Left colon (tissue), 2 donors: ENCODE measurements around the gene SLC37A1. TPM values are rescaled to one million over a fixed set of nuclear protein-coding genes. Genes with fewer than 3 reads are reported as not detected.

Source experiments
- ATAC-seq: fragments of 200-7000 bp; cut with Tn5 transposase; one replicate; pipeline ENCODE4 v1.9.1; 2020; ENCODE audit warnings: mild to moderate bottlenecking, moderate library complexity
- DNase-seq, 2 donors: peaks; one replicate each; pipeline ENCODE4 v3.0.0-alpha.2; 2020
- intact Hi-C, 2 donors: fragments of 100-400 bp; cut with DNase I in 1 of 2; cut with micrococcal nuclease in 1 of 2; formaldehyde crosslinking; loops; one replicate each; pipeline versions ENCODE4 v1.11.2 to v1.14.0; 2022; cut with DNase I, micrococcal nuclease
- total RNA-seq, 2 donors: library from RNA; stranded (reverse); fragmentation: NEBNext Ultra II Directional; extraction: Animal tissue kit (Norgen Biotek cat#: 25700); gene quantifications; one replicate each; pipeline ENCODE4 v1.2.1, GENCODE V29; 2021
- donor health status: DM: no; HTN: no; CAD: no.
- donor health status: DM: yes; HTN: yes; CAD: no.

SLC37A1 gene
- total RNA-seq, 2 donors from 2014 or later: 63.5 to 171 TPM

DNA sequence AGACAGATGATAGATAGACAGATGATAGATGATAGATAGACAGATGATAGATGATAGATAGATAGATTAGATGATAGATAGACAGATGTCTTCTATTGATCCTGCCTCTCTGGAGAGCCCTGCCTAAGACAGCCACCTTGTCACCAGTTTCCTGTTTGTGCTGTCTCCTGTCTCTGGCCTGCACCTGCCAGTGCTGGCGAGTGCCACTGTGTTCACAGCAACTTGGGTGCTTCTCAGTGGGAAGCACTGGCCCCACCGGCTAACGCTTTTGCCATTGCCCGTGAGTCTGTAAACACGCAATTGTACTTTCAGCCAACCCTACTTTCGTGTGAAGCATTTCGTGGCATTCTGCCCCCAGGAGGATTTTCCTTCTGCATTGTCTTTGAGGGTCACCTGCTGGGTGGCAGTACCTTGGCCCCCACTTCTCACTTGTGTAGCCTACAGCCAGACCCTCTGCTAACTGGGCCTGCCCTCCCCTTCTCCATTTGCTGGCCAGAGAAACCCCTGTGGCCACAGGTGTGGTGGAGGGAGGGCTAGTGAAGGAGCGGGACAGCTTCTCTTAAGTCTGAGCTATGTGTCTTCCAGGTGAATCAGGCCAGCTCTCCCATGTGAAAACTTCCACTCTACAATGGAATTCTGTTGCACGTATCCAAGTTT lies 116.4 kb downstream of the SLC37A1 start:
- DNase-seq (peak in 1 of 2 donors; percentile 8), ATAC-seq (no peak)
- intact Hi-C loops: no loop called here

DNA sequence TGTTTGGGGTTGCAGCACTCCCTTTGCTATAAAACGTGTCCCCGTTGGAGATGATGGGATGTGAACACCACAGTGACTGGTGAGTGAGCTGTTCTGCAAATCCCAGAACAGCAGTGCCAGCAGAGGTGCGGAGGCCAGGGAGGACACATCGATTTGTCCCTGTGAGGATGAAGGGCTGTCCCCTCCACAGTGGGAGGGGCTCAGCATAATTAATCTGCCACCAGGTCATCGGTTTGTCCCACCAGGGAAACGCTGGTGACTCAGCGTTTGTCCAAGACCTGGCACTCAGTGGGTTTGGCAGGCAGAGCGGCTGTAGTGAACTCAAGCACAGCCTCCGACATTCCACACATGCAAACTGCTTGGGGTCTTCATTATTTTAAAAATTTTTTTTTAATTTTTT lies 117.0 kb downstream of the SLC37A1 start:
- intact Hi-C loops: no loop called here
- ATAC-seq (no peak), DNase-seq (peak in 1 of 2 donors; percentile 9)

Other genes with a start within 250 kb of the SLC37A1 start
- 1,000 to 10,000 TPM; 3,156 to 4,796 TPM for gene TFF3, start 198.4 kb upstream of the SLC37A1 start, total RNA-seq
- under 1 TPM; 0.87 to 0.98 TPM for gene TFF2, start 162.9 kb upstream of the SLC37A1 start, total RNA-seq
- gene TFF1, start 147.3 kb upstream of the SLC37A1 start, total RNA-seq: 100 to 1,000 TPM; 208 to 322 TPM
- gene TMPRSS3, start 117.8 kb upstream of the SLC37A1 start, total RNA-seq: under 1 TPM; 0.43 to 0.61 TPM
- gene UBASH3A, start 110.0 kb upstream of the SLC37A1 start, total RNA-seq: 1 to 10 TPM in 1 of 2 donors, under 1 TPM in 1; 0.67 to 1.0 TPM
- 1 to 10 TPM; 3.3 to 7.4 TPM for gene RSPH1, start 17.6 kb upstream of the SLC37A1 start, total RNA-seq
- gene PDE9A, start 139.8 kb downstream of the SLC37A1 start, total RNA-seq: 100 to 1,000 TPM; 117 to 236 TPM